ENCODE results near the gene INTS11. TPM values are rescaled to one million over a fixed set of nuclear protein-coding genes. Genes with fewer than 3 reads are reported as not detected.

The INTS11 gene
- total and polyA plus RNA-seq, 2 of the 8 experiments (the other 6 are each of a cell fraction or from before 2014, with no cell fraction given) = 113 to 243 TPM

- no peaks in the 10 kb centered on the region for H3K79me1 ChIP-seq (ENCODE audit: low read depth, low read length)
Measured at GRCh38 chr1:1287288-1288110, 37.0 kb downstream of the INTS11 start.

More at GRCh38 chr1:1287288-1288110, 37.0 kb downstream of the INTS11 start:
- Histone ChIP-seq H3K9ac (replicated peaks in 1 of 4; ENCODE audit: extremely low read depth in 1 of 4, low read depth in 3 of 4, low read length in 3 of 4) (no peak overlapping the region), H3K27ac (ENCODE audit: low read depth, low read length) (no peak overlapping the region), H3K18ac (ENCODE audit: extremely low read depth, low read length) (no peak overlapping the region; the same call in 1 of the 2 replicates), H4K20me1 (replicated peaks in 1 of 2; ENCODE audit: control insufficient read depth in 1 of 2, insufficient read depth in 2 of 2, low read length in 2 of 2) (no peaks in the 10 kb centered on the region), H2BK5ac (ENCODE audit: low read depth, low read length) (no peak overlapping the region), H4K8ac (ENCODE audit: extremely low read depth, insufficient read depth, low read length) (peak overlapping the region; percentile 68), H2BK20ac (ENCODE audit: low read length) (no peak overlapping the region), H3K4me2 (ENCODE audit: insufficient read depth in 1 of 2, low read depth in 2 of 2, low read length in 2 of 2) (no peak overlapping the region), H3K79me2 (ENCODE audit: control insufficient read depth in 1 of 2, insufficient read depth in 2 of 2, low read length in 2 of 2) (no peaks in the 10 kb centered on the region), H2BK12ac (ENCODE audit: low read depth, low read length) (0 out of 2 replicates have a peak overlapping the region, but pooled peaks have one; percentile 68), H3K23me2 (ENCODE audit: low read depth, low read length) (no peaks in the 10 kb centered on the region), H2BK120ac (replicated peaks; ENCODE audit: low read depth, low read length) (no peak overlapping the region), H3K4me3 (ENCODE audit: extremely low read depth in 1 of 4, insufficient read depth in 2 of 4, low read depth in 3 of 4, low read length in 4 of 4) (no peak overlapping the region), H2AFZ (ENCODE audit: low read length) (no peak overlapping the region), H2AK5ac (ENCODE audit: low read depth, low read length) (0 out of 2 replicates have a peak overlapping the region, but pooled peaks have one; percentile 13), H3K56ac (replicated peaks; ENCODE audit: insufficient read length, low read depth, low read length) (no peak overlapping the region), H3K4ac (replicated peaks; ENCODE audit: insufficient read length, low read depth, low read length) (no peak overlapping the region), H2BK15ac (ENCODE audit: low read length) (peak overlapping the region; percentile 53; the same call in 1 of the 2 replicates), H4K91ac (replicated peaks; ENCODE audit: insufficient read length, low read length) (peak overlapping the region; percentile 40), H3K27me3 (replicated peaks in 1 of 4; ENCODE audit: control insufficient read depth in 3 of 4, extremely low read depth in 1 of 4, insufficient read depth in 3 of 4, low read length in 3 of 4) (0 out of 7 replicates have a peak, but pooled peaks cover 0 to 2% (median 0%) of the 10 kb centered on the region in 4 experiments), H3K23ac (ENCODE audit: insufficient read length) (no peak overlapping the region), H3K14ac (ENCODE audit: insufficient read length) (no peak overlapping the region), H4K5ac (ENCODE audit: insufficient read length, low read depth, low read length) (no peak overlapping the region), H3K9me3 (ENCODE audit: insufficient read depth in 2 of 2, low read depth in 1 of 2, low read length in 1 of 2) (peaks cover 0 to 2% of the 10 kb centered on the region in 2 experiments; a peak in 1 of 4 replicates), H3K36me3 (ENCODE audit: control insufficient read depth in 2 of 4, insufficient read depth in 4 of 4, low read length in 3 of 4) (no peaks in the 10 kb centered on the region), H3K4me1 (replicated peaks in 1 of 4; ENCODE audit: control insufficient read depth in 3 of 4, insufficient read depth in 4 of 4, low read length in 3 of 4) (peaks cover 0 to 6% (median under 1%) of the 10 kb centered on the region in 4 experiments; a peak in 2 of 7 replicates)
- ChIA-PET CTCF (ENCODE audit: partially characterized antibody) (interaction anchor here (1.2 to 1.5 kb wide), 4 partner anchors 13 to 61 kb away, joined by 3 to 4 read pairs (median 4); no protein-coding TSS in a partner anchor), POLR2A (ENCODE audit: partially characterized antibody) (interaction anchor here (1.0 to 1.2 kb wide), 3 partner anchors 9 to 65 kb away, joined by 3 to 4 read pairs (median 3); no protein-coding TSS in a partner anchor)
- TF ChIP-seq E2F6 (IDR thresholded peaks at IDR 0.05) (no peak), HDAC2 (IDR thresholded peaks at IDR 0.05; ENCODE audit: borderline replicate concordance in 1 of 2, low read depth in 2 of 2, low read length in 2 of 2) (no peak), RAD21 (IDR thresholded peaks at IDR 0.05 in 1 of 2, conservative IDR thresholded peaks at IDR 0.05 in 1 of 2; ENCODE audit: low read depth in 2 of 2, low read length in 2 of 2) (no peak), SIX5 (IDR thresholded peaks at IDR 0.05; ENCODE audit: low read depth, low read length) (no peak), SP4 (IDR thresholded peaks at IDR 0.05; ENCODE audit: low read length) (no peak), NRF1 (IDR thresholded peaks at IDR 0.05; ENCODE audit: low read depth, low read length) (no peak), JUN (IDR thresholded peaks at IDR 0.05; ENCODE audit: low read depth, low read length) (no peak), ATF2 (IDR thresholded peaks at IDR 0.05; ENCODE audit: low read length) (no peak)
- 88% methylated on average over 35 of the region's 46 CpGs; no CpG with 5 or more reads in 1 of the 2 experiments for WGBS, 2 experiments (ENCODE audit: extremely low coverage in 1 of 2, insufficient coverage in 1 of 2, insufficient read length in 1 of 2, insufficient replicate concordance in 2 of 2, low coverage in 1 of 2, low lambda C conversion rate in 2 of 2, missing lambda C conversion rate in 1 of 2)
- no peak for FAIRE-seq
- DNase-seq (ENCODE audit: low read depth in 1 of 2, low spot score in 2 of 2) = no peak

Data from H1 (cell line).